Sigmoid colon (tissue), 7 donors: ENCODE data around the gene C17orf67. TPM values are rescaled to one million over a fixed set of nuclear protein-coding genes. Genes with fewer than 3 reads are reported as not detected.

Experiments used
- DNase-seq: peaks from one replicate; pipeline ENCODE4 v3.0.0-alpha.2; 2019
- H3K27ac ChIP-seq, 4 donors: fragments of 200-600 bp; sonication (generic); one replicate each; pipeline ENCODE4 v1.5.1; 2016 to 2019; ENCODE audit warnings: mild to moderate bottlenecking in 1 of 4
- H3K27me3 ChIP-seq, 3 donors: fragments of 200-600 bp; sonication (generic); one replicate each; pipeline ENCODE4 v1.5.1; 2019; ENCODE audit warnings: mild to moderate bottlenecking in 1 of 3
- H3K36me3 ChIP-seq, 4 donors: fragments of 200-600 bp; sonication (generic); one replicate each; pipeline ENCODE4 v1.5.1; 2016 to 2019
- H3K4me1 ChIP-seq, 4 donors: fragments of 200-600 bp; sonication (generic); one replicate each; pipeline ENCODE4 v1.5.1; 2017 to 2019
- H3K4me3 ChIP-seq, 4 donors: fragments of 200-600 bp; sonication (generic); one replicate each; pipeline ENCODE4 v1.5.1; 2017 to 2019; ENCODE audit warnings: mild to moderate bottlenecking in 2 of 4, moderate library complexity in 1 of 4
- H3K9me3 ChIP-seq, 4 donors: fragments of 200-600 bp in 3 of 4; sonication (generic) in 3 of 4; one replicate each; pipeline versions ENCODE4 v1.5.1 to v1.6.1; 2013 to 2019
- CTCF ChIP-seq, 4 experiments: fragments of 450-650 bp in 3 of 4; fragments of 200-600 bp in 1 of 4; IDR thresholded peaks; one replicate each; pipeline ENCODE4 v1.5.1; 2016 to 2019; ENCODE audit warnings: antibody characterized with exemption in 4 of 4, mild to moderate bottlenecking in 3 of 4, moderate library complexity in 2 of 4
- EP300 ChIP-seq, 4 donors: sonication (generic); formaldehyde crosslinking; IDR thresholded peaks; one replicate each; pipeline ENCODE4 v1.6.1; 2017; ENCODE audit warnings: antibody characterized with exemption in 4 of 4
- POLR2A ChIP-seq, 2 donors: fragments of 450-650 bp; IDR thresholded peaks; one replicate each; pipeline ENCODE4 v1.6.1; 2016; ENCODE audit warnings: antibody characterized with exemption in 2 of 2, mild to moderate bottlenecking in 2 of 2, moderate library complexity in 2 of 2
- POLR2AphosphoS5 ChIP-seq, 4 donors: sonication (generic); formaldehyde crosslinking; IDR thresholded peaks; one replicate each; pipeline ENCODE4 v1.6.1; 2017; ENCODE audit warnings: antibody characterized with exemption in 4 of 4
- WGBS, 2 donors: extraction: QIAGEN DNeasy Blood & Tissue Kit; methylation state at CpG; one replicate each; pipeline ENCODE4 v1.1.7; 2013; 5-methylcytosine and 5-hydroxymethylcytosine counted together
- intact Hi-C: fragments of 100-400 bp; cut with DNase I; formaldehyde crosslinking; loops from one replicate; pipeline ENCODE4 v1.15.1; 2023
- polyA plus RNA-seq, 3 donors: library from polyadenylated mRNA; stranded (reverse); fragments of 200-250 nt; gene quantifications; one replicate each; pipeline ENCODE4 v1.2.3, GENCODE V29; 2013
- total RNA-seq, 4 donors: library from RNA; depleted of rRNA; stranded (reverse); fragments of >200 nt; gene quantifications; one replicate each; pipeline ENCODE4 v1.1.0, GENCODE V29; 2016
- donor health status: healthy with polysubstance abuse.
- donor health status: Bipolar disorder and iron deficiency.
- donor health status: healthy.

Gene C17orf67
- total and polyA plus RNA-seq, 7 donors, result 0.99 to 2.8 (median 1.9) TPM; not detected in 1

DNA sequence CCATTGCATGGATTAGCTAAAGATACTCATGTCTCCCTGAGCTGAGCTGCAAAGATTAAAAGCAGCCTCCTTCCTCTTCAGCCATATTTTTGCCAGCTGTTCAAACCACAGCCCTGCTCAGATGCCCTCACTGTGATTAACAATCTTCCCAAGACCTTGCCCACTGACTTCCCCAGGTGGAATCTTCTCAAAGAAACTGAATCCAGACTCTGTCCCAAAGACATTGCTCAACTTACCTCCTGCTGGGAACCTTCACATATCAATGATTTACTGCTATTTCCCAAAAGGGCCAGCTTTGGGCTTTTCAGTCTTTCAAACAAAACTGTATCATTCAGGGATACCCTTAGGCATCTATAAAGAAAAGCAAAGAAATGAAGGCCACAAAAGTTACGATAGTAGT, 9.2 kb downstream of the C17orf67 start:
- H3K27me3 ChIP-seq, result no peaks in the 10 kb centered on the region
- DNase-seq, result no peak

DNA sequence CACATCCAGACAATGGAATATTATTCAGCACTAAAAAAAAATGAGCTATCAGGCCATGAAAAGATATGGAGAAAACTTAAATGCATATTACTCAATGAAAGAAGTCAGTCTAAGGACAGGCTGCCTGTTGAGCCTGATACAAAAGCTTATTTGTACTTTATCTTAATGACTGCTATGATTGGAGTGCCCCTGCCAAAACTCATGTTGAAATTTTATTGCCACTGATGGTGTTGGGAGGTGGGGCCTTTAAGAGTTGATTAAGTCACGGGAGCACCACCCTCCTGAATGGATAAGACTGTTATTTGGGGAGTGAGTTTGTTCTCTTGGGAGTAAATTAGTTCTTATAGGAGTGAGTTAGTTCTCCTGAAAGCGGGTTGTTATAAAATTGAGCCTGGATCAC, 9.9 kb downstream of the C17orf67 start:
- WGBS, 2 donors, result 21 to 73% methylated on average over 2 of the region's 2 CpGs
- Histone ChIP-seq H3K27me3 (no peaks in the 10 kb centered on the region), H3K9me3 (no peaks in the 10 kb centered on the region), H3K36me3 (no peaks in the 10 kb centered on the region), H3K4me1 (peaks cover 0 to 8% (median 0%) of the 10 kb centered on the region in 4 donors), H3K27ac (no peak overlapping the region), H3K4me3 (no peak overlapping the region)
- intact Hi-C loops, result no loop called here
- TF ChIP-seq EP300 (IDR thresholded peaks at IDR 0.05) (no peak), CTCF (IDR thresholded peaks at IDR 0.05) (no peak), POLR2A (IDR thresholded peaks at IDR 0.05) (no peak), POLR2AphosphoS5 (IDR thresholded peaks at IDR 0.05) (no peak)
- DNase-seq, result no peak

More for the DNA sequence above, 9.2 kb downstream of the C17orf67 start:
- 96 to 97% methylated on average over 1 of the region's 1 CpG for WGBS, 2 donors
- Histone ChIP-seq H3K36me3 (no peaks in the 10 kb centered on the region), H3K9me3 (no peaks in the 10 kb centered on the region), H3K27ac (no peak overlapping the region), H3K4me1 (peaks cover 0 to 5% (median 0%) of the 10 kb centered on the region in 4 donors), H3K4me3 (no peak overlapping the region)
- intact Hi-C loops, result no loop called here
- TF ChIP-seq CTCF (IDR thresholded peaks at IDR 0.05), result no peak
- TF ChIP-seq POLR2A (IDR thresholded peaks at IDR 0.05), result no peak
- no peak for TF ChIP-seq POLR2AphosphoS5 (IDR thresholded peaks at IDR 0.05)
- TF ChIP-seq EP300 (IDR thresholded peaks at IDR 0.05), result no peak

DNA sequence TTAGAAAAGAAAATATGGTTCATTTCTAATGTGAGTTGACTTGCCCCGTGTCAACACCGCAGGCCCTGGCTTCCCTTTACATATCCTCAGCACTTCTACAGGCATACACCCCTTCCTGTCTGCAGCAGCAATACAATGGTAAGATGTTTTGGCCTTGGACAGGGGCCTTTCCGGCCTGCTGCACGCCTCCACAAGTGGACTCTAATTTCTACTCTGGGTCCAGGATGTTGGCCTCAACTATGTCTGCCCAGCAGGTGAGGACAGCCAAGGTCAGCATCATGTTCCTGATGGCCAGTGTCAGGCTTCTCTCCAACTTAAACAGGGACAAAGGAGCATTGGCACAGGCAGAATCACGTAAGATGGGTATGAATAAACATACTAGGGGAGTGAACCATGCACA, 11.0 kb downstream of the C17orf67 start:
- Histone ChIP-seq H3K9me3 (no peaks in the 10 kb centered on the region), H3K4me1 (peaks cover 0 to 8% (median 0%) of the 10 kb centered on the region in 4 donors), H3K27me3 (no peaks in the 10 kb centered on the region), H3K4me3 (no peak overlapping the region), H3K27ac (no peak overlapping the region), H3K36me3 (no peaks in the 10 kb centered on the region)
- DNase-seq, result no peak
- intact Hi-C loops, result no loop called here
- 68 to 71% methylated on average over 5 of the region's 5 CpGs for WGBS, 2 donors
- no peak for TF ChIP-seq CTCF (IDR thresholded peaks at IDR 0.05)
- no peak for TF ChIP-seq POLR2AphosphoS5 (IDR thresholded peaks at IDR 0.05)
- no peak for TF ChIP-seq EP300 (IDR thresholded peaks at IDR 0.05)
- no peak for TF ChIP-seq POLR2A (IDR thresholded peaks at IDR 0.05)

DNA sequence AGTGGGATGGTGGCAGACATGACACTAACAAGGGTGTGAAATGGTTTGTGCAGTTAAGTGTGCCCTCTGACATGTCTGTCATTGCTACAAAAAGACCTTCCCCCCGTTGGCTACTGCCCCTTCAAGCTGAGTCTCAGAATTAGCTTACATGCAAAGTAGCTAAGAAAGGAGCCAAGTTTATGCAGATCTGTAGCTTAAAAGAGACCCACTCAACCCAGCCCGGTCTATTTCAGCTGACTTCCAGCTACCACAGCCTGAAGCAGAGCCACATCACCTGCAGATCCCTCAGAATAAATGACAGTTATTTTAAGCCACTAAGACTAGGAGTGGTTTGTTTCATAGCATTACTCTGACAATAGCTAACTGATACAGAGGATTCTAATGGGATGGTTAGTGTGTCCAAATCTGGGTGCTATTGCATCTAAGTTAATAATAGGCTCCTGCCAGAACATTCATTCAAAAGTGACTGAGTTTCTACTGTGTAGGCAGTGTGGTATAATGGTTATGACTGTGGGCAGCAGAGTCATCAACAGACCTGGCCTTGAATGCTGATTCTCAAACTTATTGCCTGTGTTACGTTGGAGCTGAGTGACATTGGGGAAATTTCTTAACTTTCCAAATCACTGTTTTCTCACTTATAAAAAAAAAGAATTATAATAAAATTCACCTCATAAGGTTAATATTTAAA, 11.7 kb downstream of the C17orf67 start:
- no peak for DNase-seq
- peaks cover 0 to 8% (median 0%) of the 10 kb centered on the region in 4 donors for H3K4me1 ChIP-seq
- no peaks in the 10 kb centered on the region for H3K36me3 ChIP-seq
- H3K4me3 ChIP-seq, result no peak overlapping the region
- no peak overlapping the region for H3K27ac ChIP-seq
- no peaks in the 10 kb centered on the region for H3K27me3 ChIP-seq
- TF ChIP-seq POLR2AphosphoS5 (IDR thresholded peaks at IDR 0.05) (no peak), POLR2A (IDR thresholded peaks at IDR 0.05) (no peak), EP300 (IDR thresholded peaks at IDR 0.05) (no peak), CTCF (IDR thresholded peaks at IDR 0.05) (no peak)
- WGBS, 2 donors, result 67 to 79% methylated on average over 3 of the region's 3 CpGs
- no peaks in the 10 kb centered on the region for H3K9me3 ChIP-seq
- intact Hi-C loops, result no loop called here

DNA sequence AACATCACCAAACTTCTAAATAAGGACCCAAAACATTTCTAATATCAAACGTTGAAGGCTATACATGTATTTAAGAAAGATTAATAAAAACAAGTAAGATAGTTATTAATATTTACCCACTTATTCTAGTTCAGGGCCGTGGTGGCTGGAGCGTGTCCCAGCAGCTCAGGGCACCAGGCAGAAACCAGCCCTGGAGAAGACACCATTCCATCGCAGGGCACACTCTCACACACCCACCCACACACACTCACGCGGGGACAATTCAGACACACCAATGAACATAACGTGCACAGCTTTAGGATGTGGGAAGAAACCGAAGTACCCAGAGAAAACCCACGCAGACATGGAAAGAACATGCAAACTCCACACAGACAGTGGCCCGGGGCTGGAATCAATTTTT, 13.5 kb downstream of the C17orf67 start:
- peaks cover 0 to 8% (median 0%) of the 10 kb centered on the region in 4 donors for H3K4me1 ChIP-seq
- H3K4me3 ChIP-seq, result no peak overlapping the region
- no peaks in the 10 kb centered on the region for H3K27me3 ChIP-seq
- H3K27ac ChIP-seq, result no peak overlapping the region
- no peaks in the 10 kb centered on the region for H3K36me3 ChIP-seq
- DNase-seq, result no peak
- TF ChIP-seq CTCF (IDR thresholded peaks at IDR 0.05) (no peak), EP300 (IDR thresholded peaks at IDR 0.05) (no peak), POLR2A (IDR thresholded peaks at IDR 0.05) (no peak), POLR2AphosphoS5 (IDR thresholded peaks at IDR 0.05) (no peak)
- WGBS, 2 donors, result 55 to 78% methylated on average over 10 of the region's 10 CpGs
- intact Hi-C loops, result no loop called here
- no peaks in the 10 kb centered on the region for H3K9me3 ChIP-seq
